Osteocyte (in vitro differentiated cells): Measurements from ENCODE around the gene ZNF516. TPM values are rescaled to one million over a fixed set of nuclear protein-coding genes. Genes with fewer than 3 reads are reported as not detected.

Experiments used
- DNase-seq: peaks from one replicate; pipeline ENCODE4 v3.0.0; 2021; ENCODE audit warnings: mixed read lengths; ENCODE audit not compliant: unreplicated experiment; ENCODE audit errors: extremely low spot score
- H3K27ac Mint-ChIP-seq: one replicate; pipeline ENCODE4 v1.8.0; 2021; ENCODE audit warnings: mild to moderate bottlenecking, mixed read lengths; ENCODE audit not compliant: unreplicated experiment
- H3K27me3 Mint-ChIP-seq: one replicate; pipeline ENCODE4 v1.8.0; 2021; ENCODE audit warnings: mixed read lengths; ENCODE audit not compliant: unreplicated experiment
- H3K36me3 Mint-ChIP-seq: one replicate; pipeline ENCODE4 v1.8.0; 2021; ENCODE audit warnings: mixed read lengths; ENCODE audit not compliant: unreplicated experiment
- H3K4me1 Mint-ChIP-seq: one replicate; pipeline ENCODE4 v1.8.0; 2021; ENCODE audit warnings: mixed read lengths; ENCODE audit not compliant: unreplicated experiment
- H3K4me3 Mint-ChIP-seq: one replicate; pipeline ENCODE4 v1.8.0; 2021; ENCODE audit warnings: mild to moderate bottlenecking, moderate library complexity, mixed read lengths; ENCODE audit not compliant: unreplicated experiment
- H3K9me3 Mint-ChIP-seq: one replicate; pipeline ENCODE4 v1.8.0; 2021; ENCODE audit warnings: mixed read lengths; ENCODE audit not compliant: unreplicated experiment
- total RNA-seq: library from RNA; stranded (reverse); gene quantifications from 2 replicates; pipeline ENCODE4 v1.2.1, GENCODE V29; 2021
- TF ChIP-seq, protein P1 (sequence below): fragments of 200-600 bp; sonication (generic); IDR thresholded peaks from 2 replicates; pipeline ENCODE4 v1.5.0; 2021; ENCODE audit warnings: antibody characterized with exemption, mild to moderate bottlenecking, moderate library complexity

Gene ZNF516
- total RNA-seq, 1 donor from 2014 or later: 36.3 TPM

DNA sequence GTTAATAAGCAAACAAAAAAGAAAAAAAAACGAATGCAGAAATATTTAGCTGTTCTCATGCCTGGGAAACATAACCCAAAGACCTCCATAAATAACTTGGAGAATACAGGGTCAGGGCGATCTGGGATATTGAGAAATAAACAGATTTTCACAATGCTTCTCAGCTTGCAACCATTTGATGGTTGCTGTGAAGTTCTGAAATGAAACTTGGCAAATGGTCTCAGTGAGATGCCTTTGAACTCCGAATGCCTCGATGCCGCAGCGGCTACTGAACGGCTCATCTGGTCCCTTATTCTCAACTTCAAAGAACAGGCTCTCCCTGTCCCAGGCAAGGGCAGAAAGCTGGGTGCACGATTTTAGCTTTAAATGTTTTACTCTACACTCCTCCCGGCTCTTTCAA, 78.1 kb downstream of the ZNF516 start:
- H3K4me3 Mint-ChIP-seq: no peak overlapping the region
- no peaks in the 10 kb centered on the region for H3K27me3 Mint-ChIP-seq
- H3K36me3 Mint-ChIP-seq: peaks cover 2% of the 10 kb centered on the region
- TF ChIP-seq, protein P1, sequence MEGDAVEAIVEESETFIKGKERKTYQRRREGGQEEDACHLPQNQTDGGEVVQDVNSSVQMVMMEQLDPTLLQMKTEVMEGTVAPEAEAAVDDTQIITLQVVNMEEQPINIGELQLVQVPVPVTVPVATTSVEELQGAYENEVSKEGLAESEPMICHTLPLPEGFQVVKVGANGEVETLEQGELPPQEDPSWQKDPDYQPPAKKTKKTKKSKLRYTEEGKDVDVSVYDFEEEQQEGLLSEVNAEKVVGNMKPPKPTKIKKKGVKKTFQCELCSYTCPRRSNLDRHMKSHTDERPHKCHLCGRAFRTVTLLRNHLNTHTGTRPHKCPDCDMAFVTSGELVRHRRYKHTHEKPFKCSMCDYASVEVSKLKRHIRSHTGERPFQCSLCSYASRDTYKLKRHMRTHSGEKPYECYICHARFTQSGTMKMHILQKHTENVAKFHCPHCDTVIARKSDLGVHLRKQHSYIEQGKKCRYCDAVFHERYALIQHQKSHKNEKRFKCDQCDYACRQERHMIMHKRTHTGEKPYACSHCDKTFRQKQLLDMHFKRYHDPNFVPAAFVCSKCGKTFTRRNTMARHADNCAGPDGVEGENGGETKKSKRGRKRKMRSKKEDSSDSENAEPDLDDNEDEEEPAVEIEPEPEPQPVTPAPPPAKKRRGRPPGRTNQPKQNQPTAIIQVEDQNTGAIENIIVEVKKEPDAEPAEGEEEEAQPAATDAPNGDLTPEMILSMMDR: no peak
- H3K4me1 Mint-ChIP-seq: peaks cover 13% of the 10 kb centered on the region
- no peak overlapping the region for H3K27ac Mint-ChIP-seq
- DNase-seq: no peak
- no peaks in the 10 kb centered on the region for H3K9me3 Mint-ChIP-seq

DNA sequence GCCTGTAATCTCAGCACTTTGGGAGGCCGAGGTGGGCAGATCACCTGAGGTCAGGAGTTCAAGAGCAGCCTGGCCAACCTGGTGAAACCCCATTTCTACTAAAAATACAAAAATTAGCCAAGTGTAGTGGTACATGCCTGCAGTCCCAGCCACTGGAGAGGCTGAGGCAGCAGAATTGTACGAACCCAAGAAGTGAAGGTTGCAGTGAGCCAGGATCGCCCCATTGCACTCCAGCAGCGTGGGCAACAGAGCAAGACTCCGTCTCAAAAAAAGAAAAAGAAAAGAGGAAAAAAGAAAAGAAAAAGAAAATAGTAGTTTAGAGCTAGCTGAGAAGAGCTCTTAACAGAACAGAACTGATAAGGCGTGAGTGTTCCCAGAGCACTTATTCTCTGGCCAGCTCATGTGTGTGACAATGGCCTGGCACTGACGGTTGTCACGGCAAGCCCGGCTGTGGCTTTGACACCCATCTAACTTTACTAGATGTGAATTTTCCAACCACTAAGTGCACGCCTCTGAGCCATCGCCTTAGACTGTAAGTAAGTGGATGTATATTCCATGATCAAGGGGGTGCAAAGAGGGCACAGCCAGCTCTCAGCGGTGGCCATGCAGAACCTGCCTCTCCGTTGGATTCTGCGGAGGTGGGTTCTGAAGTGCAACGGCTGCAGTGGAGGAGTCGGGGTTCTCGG, 80.0 kb downstream of the ZNF516 start:
- Mint-ChIP-seq H3K27ac (no peak overlapping the region), H3K4me1 (peaks cover 15% of the 10 kb centered on the region), H3K4me3 (no peak overlapping the region), H3K9me3 (no peaks in the 10 kb centered on the region), H3K27me3 (no peaks in the 10 kb centered on the region), H3K36me3 (peaks cover 2% of the 10 kb centered on the region)
- DNase-seq: no peak
- TF ChIP-seq, protein P1: no peak

DNA sequence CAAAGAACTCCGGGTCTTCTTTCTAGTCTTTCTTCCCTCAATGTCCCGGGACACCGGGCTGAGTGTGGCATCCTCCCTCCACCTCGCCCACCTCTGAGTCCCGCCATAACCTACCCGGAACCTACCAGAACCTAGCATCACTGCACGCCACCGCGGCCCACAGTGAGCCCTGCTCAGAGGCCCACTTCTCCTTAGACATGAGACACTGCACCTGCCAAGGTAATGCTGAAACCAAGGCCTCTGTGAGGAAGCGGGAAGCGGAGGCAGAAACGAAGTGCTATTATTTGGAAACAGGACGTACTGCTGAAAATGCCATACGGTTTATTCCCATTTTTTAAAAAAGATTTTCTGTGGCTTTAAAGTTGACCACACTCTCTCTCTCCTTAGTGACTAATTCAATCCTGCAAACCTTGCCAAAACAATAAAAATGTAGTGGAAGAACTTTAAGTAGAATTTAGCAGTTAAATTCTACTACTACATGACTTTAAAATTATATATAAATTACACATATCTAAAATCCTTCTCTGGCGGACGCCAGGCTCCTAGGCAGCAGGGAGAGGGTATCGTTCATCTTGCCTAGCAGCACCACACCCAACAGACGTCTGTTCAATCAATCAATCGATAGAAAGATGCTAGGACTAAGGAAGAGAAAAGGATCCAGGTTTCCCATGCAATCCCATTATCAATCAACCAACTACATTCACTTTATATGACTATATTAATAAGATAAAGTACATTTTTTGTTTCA, 82.0 kb downstream of the ZNF516 start:
- no peak overlapping the region for H3K4me3 Mint-ChIP-seq
- DNase-seq: no peak
- H3K27ac Mint-ChIP-seq: no peak overlapping the region
- H3K27me3 Mint-ChIP-seq: no peaks in the 10 kb centered on the region
- H3K36me3 Mint-ChIP-seq: peaks cover 6% of the 10 kb centered on the region
- TF ChIP-seq, protein P1: no peak
- H3K4me1 Mint-ChIP-seq: peaks cover 15% of the 10 kb centered on the region
- no peaks in the 10 kb centered on the region for H3K9me3 Mint-ChIP-seq

DNA sequence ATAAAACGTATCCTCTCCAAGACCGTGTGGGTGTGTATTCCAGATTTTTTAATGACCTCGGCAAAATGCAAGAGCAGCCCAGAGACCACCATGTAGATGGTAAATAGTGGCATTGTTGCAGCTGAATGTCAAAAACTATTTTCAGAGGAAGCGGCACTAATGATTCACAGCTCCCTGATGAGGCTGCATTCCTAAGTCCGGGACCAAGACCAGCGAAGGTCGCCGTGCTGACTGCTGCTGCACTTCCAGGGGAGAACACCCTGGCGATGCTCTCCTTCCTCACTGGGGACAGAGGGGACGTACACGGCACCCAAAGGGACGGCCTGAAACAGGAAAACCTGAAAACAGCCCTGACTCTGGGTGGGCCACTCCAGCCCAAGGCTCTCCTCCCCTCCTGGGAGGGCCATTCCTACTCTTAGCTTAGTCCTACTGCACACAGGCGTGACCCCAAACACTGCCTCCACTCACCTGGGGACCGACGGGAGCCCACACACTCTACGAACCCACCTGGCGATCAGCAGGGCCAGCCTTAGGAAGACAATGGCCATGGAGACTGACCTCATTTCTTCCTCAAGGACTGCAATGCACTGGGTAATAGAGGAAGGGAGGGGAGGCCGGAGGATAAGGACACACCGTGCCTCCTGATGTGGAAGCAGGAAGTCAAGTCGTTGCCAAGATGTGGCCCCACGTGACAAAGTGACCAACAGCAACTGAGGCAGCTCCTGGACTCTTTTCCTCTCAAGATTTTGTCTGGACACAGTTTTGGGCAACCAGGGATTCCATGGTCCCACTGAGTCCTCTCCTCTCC, 82.8 kb downstream of the ZNF516 start:
- H3K4me1 Mint-ChIP-seq: peaks cover 14% of the 10 kb centered on the region
- H3K27ac Mint-ChIP-seq: no peak overlapping the region
- no peak overlapping the region for H3K4me3 Mint-ChIP-seq
- TF ChIP-seq, protein P1: no peak
- no peak for DNase-seq
- no peaks in the 10 kb centered on the region for H3K9me3 Mint-ChIP-seq
- H3K36me3 Mint-ChIP-seq: peaks cover 6% of the 10 kb centered on the region
- H3K27me3 Mint-ChIP-seq: no peaks in the 10 kb centered on the region
